Adrenal gland (tissue), 12 donors: ENCODE results near the gene PTK6. TPM values are rescaled to one million over a fixed set of nuclear protein-coding genes. Genes with fewer than 3 reads are reported as not detected.

Source experiments
- DNase-seq, 7 donors: peaks; one replicate each; pipeline ENCODE4 v3.0.0-alpha.2; 2019 to 2020
- H3K27ac ChIP-seq, 5 donors: fragments of 200-600 bp; sonication (generic) in 4 of 5; 1 replicate in 3 of 5; 2 replicates in 2 of 5; pipeline versions ENCODE4 v1.5.1 to v1.8.0; 2016 to 2020; ENCODE audit warnings: mild to moderate bottlenecking in 1 of 5
- H3K27me3 ChIP-seq: fragments of 200-600 bp; 2 replicates; pipeline ENCODE4 v1.8.0; 2021
- H3K36me3 ChIP-seq, 2 donors: fragments of 200-600 bp; replicated peaks in 1 of 2; 1 replicate in 1 of 2; 2 replicates in 1 of 2; pipeline versions ENCODE4 v1.5.1 to v1.8.0; 2018 to 2022
- H3K4me1 ChIP-seq, 2 donors: fragments of 200-600 bp; replicated peaks in 1 of 2; 1 replicate in 1 of 2; 2 replicates in 1 of 2; pipeline versions ENCODE4 v1.5.1 to v1.8.0; 2018 to 2021
- H3K4me3 ChIP-seq, 4 donors: fragments of 200-600 bp; sonication (generic) in 3 of 4; one replicate each; pipeline ENCODE4 v1.5.1; 2016 to 2018
- H3K9me3 ChIP-seq, 3 donors: fragments of 200-600 bp; sonication (generic) in 1 of 3; replicated peaks in 1 of 3; 1 replicate in 2 of 3; 2 replicates in 1 of 3; pipeline versions ENCODE4 v1.5.1 to v1.8.0; 2016 to 2021
- POLR2A ChIP-seq, 2 donors: fragments of 450-650 bp; IDR thresholded peaks; one replicate each; pipeline ENCODE4 v1.6.1; 2017; ENCODE audit warnings: antibody characterized with exemption in 2 of 2, mild to moderate bottlenecking in 2 of 2, moderate library complexity in 1 of 2
- WGBS, 4 donors: extraction: QIAGEN DNeasy Blood & Tissue Kit in 2 of 4; methylation state at CpG; one replicate each; pipeline versions ENCODE4 v1.1.5 to v1.1.7; 2013 to 2017; 5-methylcytosine and 5-hydroxymethylcytosine counted together
- intact Hi-C, 2 donors: fragments of 100-400 bp; cut with DNase I; formaldehyde crosslinking; loops; one replicate each; pipeline versions ENCODE4 v1.14.1 to v1.15.0; 2022 to 2023
- polyA plus RNA-seq, 3 donors: library from polyadenylated mRNA; stranded (reverse); fragments of 200-250 nt in 2 of 3; fragments of 350-450 nt in 1 of 3; fragmentation: Illumina TruSeq in 1 of 3; extraction: RNeasy Lipid Tissue Mini Kit (QIAGEN cat#74804) in 1 of 3; gene quantifications; one replicate each; pipeline ENCODE4 v1.2.3, GENCODE V29; 2013 to 2014
- total RNA-seq, 9 donors: library from RNA; depleted of rRNA in 4 of 9; stranded (reverse); fragments of >200 nt in 4 of 9; fragments of 120-200 nt in 1 of 9; fragmentation: NEBNext Ultra II Directional in 1 of 9; extraction: Animal tissue kit (Norgen Biotek cat#: 25700) in 1 of 9; gene quantifications; one replicate each; pipeline versions ENCODE4 v1.1.0 to v1.2.4, GENCODE V29; 2013 to 2023
- TF ChIP-seq, protein P1 (sequence below), 6 experiments: fragments of 450-650 bp in 4 of 6; fragments of 200-600 bp in 2 of 6; sonication (generic) in 1 of 6; IDR thresholded peaks; 1 replicate in 5 of 6; 2 replicates in 1 of 6; pipeline versions ENCODE4 v1.5.1 to v1.8.0; 2016 to 2021; ENCODE audit warnings: antibody characterized with exemption in 6 of 6, mild to moderate bottlenecking in 2 of 6, moderate library complexity in 1 of 6
- donor health status: healthy with polysubstance abuse.
- donor health status: Bipolar disorder and iron deficiency.
- donor health status: DM: yes; HTN: yes; CAD: no.
- donor health status: DM: no; HTN: no; CAD: no.
- donor health status: DM: no; HTN: no; CAD: no.
- donor health status: DM: yes; HTN: yes; CAD: no.

The PTK6 gene
- total and polyA plus RNA-seq, 12 donors = 0.19 to 0.72 (median 0.36) TPM; not detected in 5

DNA sequence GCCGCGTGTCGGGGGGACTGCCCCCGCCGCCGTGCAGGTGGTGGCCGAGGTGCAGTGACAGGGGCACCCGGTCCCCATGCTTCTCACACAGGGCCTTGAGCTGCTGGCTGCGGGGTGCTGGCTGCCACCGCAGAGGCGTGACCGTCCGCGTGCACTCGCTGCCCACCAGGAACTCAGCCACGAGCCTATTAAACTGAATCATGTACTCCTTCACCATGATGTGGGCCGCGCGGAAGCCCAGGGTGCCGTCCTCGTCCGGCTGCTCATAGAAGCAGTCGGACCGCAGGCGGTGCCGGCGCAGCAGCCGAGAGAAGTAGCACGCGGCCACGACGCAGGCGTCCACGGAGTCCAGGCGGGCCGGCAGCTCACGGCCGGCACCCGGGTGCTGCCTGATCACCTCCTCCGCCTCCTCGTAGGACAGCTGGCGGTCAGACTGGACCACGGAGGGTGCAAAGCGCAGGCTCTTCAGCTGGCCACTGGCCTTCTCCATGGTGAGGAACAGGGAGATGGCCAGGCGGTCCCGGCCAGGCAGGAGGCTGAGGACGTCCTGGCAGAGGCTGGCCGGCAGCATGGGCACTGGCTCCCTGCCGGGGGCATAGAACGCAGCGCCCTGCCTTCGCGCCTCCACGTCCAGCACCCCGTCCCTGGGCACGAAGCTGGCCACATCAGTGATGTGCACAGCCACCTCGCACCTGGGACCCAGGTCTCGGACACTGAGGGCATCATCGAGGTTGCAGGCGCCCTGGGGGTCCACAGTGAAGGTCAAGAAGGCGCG lies 27.0 kb upstream of the PTK6 start:
- TF ChIP-seq, protein P1, sequence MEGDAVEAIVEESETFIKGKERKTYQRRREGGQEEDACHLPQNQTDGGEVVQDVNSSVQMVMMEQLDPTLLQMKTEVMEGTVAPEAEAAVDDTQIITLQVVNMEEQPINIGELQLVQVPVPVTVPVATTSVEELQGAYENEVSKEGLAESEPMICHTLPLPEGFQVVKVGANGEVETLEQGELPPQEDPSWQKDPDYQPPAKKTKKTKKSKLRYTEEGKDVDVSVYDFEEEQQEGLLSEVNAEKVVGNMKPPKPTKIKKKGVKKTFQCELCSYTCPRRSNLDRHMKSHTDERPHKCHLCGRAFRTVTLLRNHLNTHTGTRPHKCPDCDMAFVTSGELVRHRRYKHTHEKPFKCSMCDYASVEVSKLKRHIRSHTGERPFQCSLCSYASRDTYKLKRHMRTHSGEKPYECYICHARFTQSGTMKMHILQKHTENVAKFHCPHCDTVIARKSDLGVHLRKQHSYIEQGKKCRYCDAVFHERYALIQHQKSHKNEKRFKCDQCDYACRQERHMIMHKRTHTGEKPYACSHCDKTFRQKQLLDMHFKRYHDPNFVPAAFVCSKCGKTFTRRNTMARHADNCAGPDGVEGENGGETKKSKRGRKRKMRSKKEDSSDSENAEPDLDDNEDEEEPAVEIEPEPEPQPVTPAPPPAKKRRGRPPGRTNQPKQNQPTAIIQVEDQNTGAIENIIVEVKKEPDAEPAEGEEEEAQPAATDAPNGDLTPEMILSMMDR (IDR thresholded peaks at IDR 0.05) = no peak
- no peak for TF ChIP-seq POLR2A (IDR thresholded peaks at IDR 0.05)
- Histone ChIP-seq H3K27ac (no peak overlapping the region), H3K27me3 (no peaks in the 10 kb centered on the region), H3K9me3 (no peaks in the 10 kb centered on the region), H3K4me3 (no peak overlapping the region), H3K36me3 (peaks cover 0 to 42% of the 10 kb centered on the region in 2 donors), H3K4me1 (no peaks in the 10 kb centered on the region)
- intact Hi-C loops = no loop called here
- DNase-seq = no peak
- 95 to 100% (median 97%) methylated on average over 21 to 62 of the region's 62 CpGs for WGBS, 4 donors

DNA sequence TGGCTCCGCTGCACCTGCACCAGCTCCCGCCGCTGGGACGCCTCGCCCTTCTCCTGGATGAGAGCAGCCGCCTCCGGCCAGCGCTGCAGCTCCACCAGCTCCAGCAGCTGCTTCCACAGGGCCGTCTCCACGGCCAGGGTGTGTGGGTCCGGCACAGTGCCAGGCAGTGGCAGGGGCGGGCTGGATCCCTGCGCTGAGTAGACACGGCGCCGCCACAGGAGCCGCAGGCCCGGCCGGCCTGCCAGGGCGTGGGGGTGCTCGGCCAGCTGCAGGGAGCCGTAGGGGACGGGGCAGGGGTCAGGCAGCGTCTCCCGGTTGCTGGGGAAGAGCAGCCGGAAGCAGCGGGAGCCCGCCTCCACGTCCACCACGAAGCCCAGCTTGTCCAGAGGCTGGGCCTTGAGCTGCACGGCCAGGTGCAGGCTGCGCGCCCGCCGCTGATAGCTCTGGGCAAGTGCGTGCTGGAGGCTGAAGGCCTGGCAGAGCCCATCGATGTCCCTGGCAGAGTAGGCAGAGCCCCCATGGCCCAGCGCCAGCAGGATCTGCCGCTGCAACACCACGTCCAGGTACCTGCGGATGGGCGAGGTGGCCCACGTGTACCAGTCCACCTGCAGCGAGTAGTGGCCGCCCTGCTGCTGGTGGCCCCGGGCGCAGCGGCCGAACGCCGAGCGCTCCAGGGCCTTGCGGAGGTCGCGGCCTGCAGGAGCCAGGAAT lies 26.2 kb upstream of the PTK6 start:
- 94 to 98% (median 95%) methylated on average over 7 to 55 of the region's 55 CpGs for WGBS, 4 donors

DNA sequence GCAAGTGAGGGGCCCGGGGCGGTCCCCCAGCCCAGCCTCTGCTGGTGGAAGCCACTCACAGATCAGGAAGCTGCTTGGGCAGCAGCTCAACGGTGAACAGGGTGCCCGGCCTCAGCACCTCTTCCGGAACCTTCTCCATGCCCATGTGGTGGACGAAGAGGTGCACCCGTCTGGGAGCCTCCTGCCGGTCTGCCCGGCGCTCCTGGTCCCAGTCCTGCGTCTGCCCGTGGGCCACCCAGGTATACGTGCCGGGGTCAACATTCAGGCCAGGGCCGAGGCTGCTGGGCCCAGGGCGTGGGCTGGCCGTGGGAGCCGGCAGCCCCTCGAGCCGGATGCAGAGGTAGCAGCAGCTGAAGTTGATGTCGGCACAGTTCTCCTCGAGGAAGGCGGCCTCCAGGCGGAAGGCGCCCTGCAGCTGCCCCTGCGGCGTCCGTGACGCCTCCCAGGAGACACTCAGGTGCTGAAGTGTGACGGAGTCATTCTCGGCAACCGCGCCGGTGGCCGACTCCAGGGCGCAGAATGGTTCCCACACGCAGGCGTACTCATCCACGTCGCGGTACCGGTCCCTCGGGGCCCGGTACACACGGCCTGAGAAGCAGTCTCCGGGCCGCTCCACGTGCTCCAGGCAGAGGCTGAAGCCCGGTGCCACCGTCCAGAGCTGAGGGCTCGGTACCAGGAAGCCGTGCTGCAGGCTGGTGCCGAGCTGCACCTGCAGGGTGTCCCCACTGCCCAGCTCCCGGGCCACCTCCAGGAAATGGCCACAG lies 25.5 kb upstream of the PTK6 start:
- Histone ChIP-seq H3K27me3 (no peaks in the 10 kb centered on the region), H3K27ac (no peak overlapping the region), H3K4me3 (no peak overlapping the region), H3K9me3 (no peaks in the 10 kb centered on the region), H3K4me1 (no peaks in the 10 kb centered on the region), H3K36me3 (peaks cover 0 to 42% of the 10 kb centered on the region in 2 donors)
- DNase-seq = no peak
- WGBS, 4 donors = 93 to 98% (median 96%) methylated on average over 28 to 54 of the region's 54 CpGs
- intact Hi-C loops = no loop called here
- no peak for TF ChIP-seq POLR2A (IDR thresholded peaks at IDR 0.05)
- TF ChIP-seq, protein P1 (IDR thresholded peaks at IDR 0.05) = no peak

More for the DNA sequence above, 26.2 kb upstream of the PTK6 start:
- Histone ChIP-seq H3K4me1 (no peaks in the 10 kb centered on the region), H3K9me3 (no peaks in the 10 kb centered on the region), H3K36me3 (peaks cover 0 to 42% of the 10 kb centered on the region in 2 donors), H3K27ac (no peak overlapping the region), H3K27me3 (no peaks in the 10 kb centered on the region), H3K4me3 (no peak overlapping the region)
- intact Hi-C loops = no loop called here
- no peak for DNase-seq
- TF ChIP-seq POLR2A (IDR thresholded peaks at IDR 0.05) = no peak
- TF ChIP-seq, protein P1 (IDR thresholded peaks at IDR 0.05) = no peak
